ENCODE results near the gene CNEP1R1. TPM values are rescaled to one million over a fixed set of nuclear protein-coding genes. Genes with fewer than 3 reads are reported as not detected.

The CNEP1R1 gene
- total RNA-seq, 1 donor from 2014 or later: 35.5 TPM

GRCh38 chr16:50021544-50021943, 3.5 kb upstream of the CNEP1R1 start:
- DNase-seq: no peak

- no peak for DNase-seq
These were observed 1.4 kb upstream of the CNEP1R1 start for GRCh38 chr16:50023641-50024040.

DNA sequence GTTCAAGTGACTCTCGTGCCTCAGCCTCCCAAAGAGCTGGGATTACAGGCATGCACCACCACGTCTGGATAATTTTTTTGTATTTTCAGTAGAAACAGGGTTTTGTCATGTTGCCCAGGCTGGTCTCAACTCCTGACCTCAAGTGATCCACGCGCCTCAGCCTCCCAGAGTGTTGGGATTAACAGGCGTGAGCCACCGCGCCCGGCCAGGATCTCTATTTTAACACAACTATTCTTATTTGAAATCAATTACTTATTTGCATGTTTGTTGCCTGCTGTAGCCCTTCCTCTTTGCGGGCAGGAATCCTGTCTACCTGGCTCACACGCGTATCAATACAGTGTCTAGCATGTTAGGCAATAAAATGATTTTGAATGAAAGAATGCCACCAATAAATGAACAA, 818 bp upstream of the CNEP1R1 start:
- DNase-seq: no peak

GRCh38 chr16:50025537-50025931, 509 bp downstream of the CNEP1R1 start:
- no peak for DNase-seq

GRCh38 chr16:50027829-50028228, 2.8 kb downstream of the CNEP1R1 start:
- no peak for DNase-seq

DNA sequence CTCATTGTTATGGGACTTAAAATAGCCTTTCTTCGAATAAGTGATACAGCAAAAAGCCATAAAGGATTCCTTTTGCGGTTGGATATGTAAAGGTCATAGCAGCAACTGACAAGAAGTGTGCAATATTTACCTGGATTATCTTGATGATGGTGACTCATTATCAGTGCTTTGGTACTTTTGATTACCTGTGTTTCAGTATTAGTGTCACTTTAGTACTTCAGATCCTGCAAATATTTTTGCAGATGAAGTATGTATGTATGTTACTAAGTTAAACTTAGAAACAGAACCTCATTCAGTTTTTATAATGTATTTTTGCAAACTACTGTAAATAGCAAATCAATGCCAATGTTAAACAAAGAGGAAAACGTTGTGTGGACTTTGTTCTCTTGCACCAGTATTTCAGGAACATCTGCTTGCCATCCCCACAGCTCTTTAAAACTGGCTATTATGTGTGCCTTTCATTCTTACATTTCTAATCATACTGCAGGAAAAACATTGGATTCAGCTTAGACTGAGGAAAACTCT, 10.5 kb downstream of the CNEP1R1 start:
- DNase-seq: no peak

DNA sequence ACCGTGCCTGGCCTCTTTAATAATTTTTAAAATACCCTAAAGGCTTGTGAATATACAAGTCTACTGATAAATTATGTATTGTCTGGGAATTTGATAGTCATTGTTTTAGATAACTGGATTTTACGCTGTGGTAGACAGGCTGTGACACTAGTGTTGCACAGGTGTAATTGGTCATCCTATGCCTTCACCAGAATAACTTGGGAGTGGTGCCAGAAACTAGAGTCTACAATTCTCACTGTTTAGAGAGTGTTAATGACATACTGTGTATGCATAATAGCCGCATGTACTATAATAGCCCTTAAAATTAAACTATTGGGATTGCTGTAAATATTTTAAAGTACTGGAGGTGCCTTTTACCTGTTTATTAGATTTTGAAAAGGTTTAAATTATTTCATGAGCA, 11.4 kb downstream of the CNEP1R1 start:
- DNase-seq: no peak

- no peak for DNase-seq
These were observed 12.7 kb downstream of the CNEP1R1 start for GRCh38 chr16:50037662-50038220.

DNA sequence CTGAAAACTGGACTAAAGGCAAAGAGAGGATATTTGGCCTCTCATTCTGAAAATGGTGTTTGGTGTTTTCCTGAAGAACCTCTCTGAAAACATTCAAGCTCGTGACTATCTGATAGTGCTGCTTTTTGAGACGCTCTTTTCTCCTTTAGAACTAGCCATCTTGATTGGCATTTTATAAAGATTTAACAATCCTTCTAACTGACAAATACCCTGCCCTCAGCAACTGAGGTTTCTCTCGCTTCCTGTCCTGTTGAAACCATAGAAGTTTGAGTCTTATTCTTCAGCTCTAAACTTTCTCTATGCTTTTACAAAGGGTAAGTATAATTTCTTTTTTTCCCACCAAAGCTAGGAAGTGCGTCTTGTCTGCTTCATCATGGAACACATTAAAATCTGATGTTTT, 13.3 kb downstream of the CNEP1R1 start:
- DNase-seq: no peak

- DNase-seq: no peak
These were observed 13.9 kb downstream of the CNEP1R1 start for GRCh38 chr16:50038756-50039529.

DNA sequence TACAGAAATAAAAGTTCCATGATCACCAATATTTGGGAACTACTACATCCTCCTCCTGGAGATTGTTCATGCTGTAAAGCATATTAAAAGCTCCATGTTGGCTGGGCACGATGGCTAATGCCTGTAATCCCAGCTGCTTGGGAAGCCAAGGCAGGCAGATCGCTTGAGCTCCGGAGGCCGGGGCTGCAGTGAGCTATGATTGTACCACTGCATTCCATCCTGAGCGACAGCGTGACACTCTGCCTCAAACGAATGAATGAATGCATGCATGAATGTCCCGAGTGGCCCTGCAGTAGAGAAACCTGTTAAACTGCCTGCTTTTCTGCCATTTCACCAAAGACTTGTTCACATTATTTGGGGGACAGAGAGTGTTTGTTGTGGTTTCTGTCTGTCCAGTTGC, 15.0 kb downstream of the CNEP1R1 start:
- DNase-seq: peak; percentile 23

DNA sequence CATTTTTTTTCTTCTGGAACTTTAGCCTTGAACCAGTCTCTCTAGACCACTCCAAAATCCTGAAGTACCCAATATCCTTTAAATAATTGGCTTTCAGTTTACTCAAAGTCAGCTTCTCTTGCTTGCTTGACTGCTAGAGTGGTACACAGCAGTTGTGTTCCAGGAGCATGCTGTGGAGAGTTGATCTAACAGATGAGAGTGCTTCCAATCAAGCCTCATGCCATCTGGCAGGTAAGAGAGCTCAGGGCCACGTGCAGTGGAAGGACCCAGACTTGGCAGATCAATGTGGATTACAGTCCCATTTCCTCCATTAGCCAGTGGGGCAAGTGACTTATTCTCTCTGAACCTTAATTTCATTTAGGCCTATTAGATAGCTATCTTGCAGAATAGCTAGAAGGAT, 15.7 kb downstream of the CNEP1R1 start:
- no peak for DNase-seq

GRCh38 chr16:50043358-50043757, 18.3 kb downstream of the CNEP1R1 start:
- no peak for DNase-seq

GRCh38 chr16:50045412-50045811, 20.4 kb downstream of the CNEP1R1 start:
- no peak for DNase-seq

DNA sequence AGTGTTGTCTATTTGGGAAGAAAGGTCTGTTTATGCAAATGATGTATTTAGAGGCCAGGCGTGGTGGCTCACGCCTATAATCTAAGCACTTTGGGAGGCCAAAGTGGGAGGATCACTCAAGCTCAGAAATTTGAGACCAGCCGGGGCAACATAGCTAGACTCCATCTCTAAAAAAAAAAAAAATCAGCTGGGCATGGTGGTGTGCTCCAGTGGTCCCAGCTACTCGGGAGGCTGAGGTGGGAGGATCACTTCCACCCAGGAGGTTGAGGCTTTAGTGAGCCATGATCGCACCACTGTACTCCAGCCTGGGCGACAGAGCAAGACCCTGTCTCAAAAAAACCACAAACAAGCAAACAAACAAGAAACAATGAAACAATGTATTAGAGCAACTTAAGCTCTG, 21.8 kb downstream of the CNEP1R1 start:
- no peak for DNase-seq

- no peak for DNase-seq
These were observed 22.8 kb downstream of the CNEP1R1 start for GRCh38 chr16:50047864-50048263.

GRCh38 chr16:50050802-50051201, 25.8 kb downstream of the CNEP1R1 start:
- DNase-seq: no peak

- no peak for DNase-seq
These were observed 31.2 kb downstream of the CNEP1R1 start for GRCh38 chr16:50056226-50056625.

DNA sequence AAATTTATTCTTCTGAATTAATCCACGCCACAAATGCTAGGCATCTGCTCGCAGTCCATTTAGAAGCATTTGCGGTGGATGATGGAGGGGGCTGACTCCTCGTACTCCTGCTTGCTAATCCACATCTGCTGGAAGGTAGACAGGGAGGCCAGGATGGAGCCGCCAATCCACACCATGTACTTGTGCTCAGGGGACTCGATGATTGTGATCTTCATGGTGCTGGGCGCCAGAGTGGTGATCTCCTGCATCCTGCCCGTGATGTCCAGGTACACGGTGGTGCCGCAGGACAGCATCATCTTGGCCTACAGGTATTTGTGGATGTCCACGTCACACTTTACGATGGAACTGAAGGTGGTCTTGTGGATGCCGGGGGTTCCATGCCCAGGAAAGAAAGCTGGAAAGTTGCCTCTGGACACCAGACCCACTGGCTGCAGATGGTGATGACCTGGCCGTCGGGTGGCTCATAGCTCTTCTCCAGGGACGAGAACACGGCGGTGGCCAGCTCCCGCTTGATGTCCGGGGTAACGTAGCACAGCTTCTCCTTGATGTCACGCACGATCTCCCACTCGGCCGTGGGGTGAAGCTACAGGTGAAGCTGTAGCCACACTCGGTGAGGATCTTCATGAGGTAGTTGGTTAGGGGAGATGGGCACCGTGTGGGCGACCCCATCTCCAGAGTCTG, 33.2 kb downstream of the CNEP1R1 start:
- no peak for DNase-seq

DNA sequence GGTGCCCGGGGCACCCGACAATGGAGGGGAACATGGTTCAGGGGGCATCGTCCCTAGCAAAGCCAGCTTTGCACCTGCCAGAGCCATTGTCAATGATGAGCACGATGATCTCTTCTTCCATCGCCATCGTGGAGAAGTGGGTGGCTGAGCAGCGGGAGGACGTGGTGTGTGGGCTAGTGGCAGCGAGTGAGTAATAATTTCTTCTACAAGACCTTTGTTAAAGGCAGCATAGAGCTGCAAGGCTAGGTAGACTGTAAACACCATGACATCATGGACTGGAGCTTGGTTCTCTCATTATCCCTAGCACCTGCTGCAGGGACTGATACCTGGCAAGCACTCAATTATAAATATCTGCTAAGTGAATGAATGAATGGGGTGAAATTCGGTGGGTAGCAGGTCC, 34.1 kb downstream of the CNEP1R1 start:
- no peak for DNase-seq

DNA sequence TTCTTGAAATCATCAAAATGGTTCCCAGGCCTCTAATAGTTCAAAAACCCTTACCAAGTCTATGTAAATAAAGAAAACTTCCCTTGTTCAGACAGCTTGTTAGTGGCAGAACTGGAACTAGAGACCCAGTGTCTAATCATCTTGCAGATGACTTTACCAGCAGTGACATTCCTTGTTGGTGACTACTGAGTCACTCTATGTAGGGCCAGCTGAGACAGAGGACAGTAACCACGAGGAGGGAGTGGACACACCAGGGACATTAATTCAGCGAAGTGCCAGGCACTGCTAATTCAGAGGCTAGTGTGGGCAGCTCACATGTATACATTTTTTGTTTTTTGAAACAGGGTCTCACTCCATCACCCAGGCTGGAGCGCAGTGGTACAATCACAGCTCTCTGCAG, 34.6 kb downstream of the CNEP1R1 start:
- no peak for DNase-seq

DNA sequence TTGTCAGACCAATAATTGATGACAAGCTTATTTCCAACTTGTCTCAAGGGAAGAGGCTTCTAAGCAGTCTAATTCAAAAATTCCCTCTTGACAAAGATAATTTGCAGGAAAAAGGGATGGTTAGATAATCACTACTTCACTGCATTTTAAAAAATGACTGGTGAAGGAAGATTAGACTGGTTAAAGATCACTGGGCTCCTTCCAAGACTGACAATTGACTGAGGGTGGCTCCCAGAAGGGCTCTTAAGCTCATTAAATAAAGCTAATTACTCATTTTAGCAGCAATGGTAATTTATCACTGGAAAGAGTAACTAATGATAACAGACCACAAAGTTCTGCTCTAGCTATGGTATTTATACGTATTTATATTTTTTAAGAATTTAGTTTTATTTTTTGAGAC, 36.3 kb downstream of the CNEP1R1 start:
- DNase-seq: no peak

- no peak for DNase-seq
These were observed 40.2 kb downstream of the CNEP1R1 start for GRCh38 chr16:50065241-50065623.

Data from tongue (tissue), 2 donors.